SIG-M5 (cell line): Measurements from ENCODE around the gene ZNF213.
"Not testable (repeated sequence)": the region's sequence is repeated elsewhere in the genome, so short reads cannot be mapped to it uniquely, and the experiment has no call there.

ENCODE experiments used
- DNase-seq: peaks from one replicate; lab custom pipeline; 2025; lab: John Stamatoyannopoulos, UW

Gene ZNF213

DNA sequence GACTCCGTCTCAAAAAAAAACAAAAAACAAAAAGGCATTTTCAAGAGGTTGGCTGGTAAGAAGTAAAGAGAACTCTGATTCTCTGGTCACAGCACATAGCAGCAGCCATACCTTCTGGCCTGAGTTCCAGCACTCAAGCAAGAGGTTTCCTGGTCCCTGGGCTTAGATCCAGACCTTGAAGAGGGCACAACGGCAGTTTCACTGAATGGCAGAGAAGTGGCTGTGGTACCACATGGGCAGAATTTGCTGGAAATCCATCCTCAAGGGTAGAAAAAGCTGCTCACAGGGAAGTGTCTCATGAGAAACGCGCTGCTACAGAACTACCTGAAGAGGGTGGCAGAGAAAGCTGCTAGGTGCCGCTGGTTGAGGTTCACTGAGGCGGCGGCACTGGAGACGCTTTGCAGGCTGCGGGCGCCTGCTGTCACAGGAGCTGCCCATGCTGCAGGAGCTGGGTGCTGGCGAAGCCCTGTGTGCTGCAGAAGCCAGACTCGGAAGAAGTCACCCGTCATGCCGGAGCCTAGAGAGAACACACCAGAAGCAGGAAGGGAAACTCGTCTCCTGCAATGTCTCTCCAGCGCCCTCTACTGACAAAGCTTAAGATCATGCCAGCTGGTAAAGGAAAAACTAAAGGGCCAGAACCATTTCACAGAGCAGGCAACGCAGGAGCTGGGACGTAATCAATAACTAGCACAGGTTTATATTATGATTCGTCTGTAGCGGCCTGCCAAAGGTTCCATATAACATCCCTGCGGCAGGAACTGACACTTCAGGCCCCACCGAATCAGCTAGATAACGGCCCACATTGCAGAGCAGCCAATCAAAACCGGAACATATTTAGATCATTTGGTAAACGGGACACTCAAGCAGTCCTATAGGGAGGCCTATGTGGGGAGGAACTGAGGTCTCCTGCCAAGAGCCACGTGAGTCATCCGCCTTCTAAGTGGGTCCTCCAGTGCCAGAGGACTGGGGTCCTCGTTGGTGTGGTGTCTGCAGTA lies 5.4 kb upstream of the ZNF213 start:
- DNase-seq = peak; percentile 61

DNA sequence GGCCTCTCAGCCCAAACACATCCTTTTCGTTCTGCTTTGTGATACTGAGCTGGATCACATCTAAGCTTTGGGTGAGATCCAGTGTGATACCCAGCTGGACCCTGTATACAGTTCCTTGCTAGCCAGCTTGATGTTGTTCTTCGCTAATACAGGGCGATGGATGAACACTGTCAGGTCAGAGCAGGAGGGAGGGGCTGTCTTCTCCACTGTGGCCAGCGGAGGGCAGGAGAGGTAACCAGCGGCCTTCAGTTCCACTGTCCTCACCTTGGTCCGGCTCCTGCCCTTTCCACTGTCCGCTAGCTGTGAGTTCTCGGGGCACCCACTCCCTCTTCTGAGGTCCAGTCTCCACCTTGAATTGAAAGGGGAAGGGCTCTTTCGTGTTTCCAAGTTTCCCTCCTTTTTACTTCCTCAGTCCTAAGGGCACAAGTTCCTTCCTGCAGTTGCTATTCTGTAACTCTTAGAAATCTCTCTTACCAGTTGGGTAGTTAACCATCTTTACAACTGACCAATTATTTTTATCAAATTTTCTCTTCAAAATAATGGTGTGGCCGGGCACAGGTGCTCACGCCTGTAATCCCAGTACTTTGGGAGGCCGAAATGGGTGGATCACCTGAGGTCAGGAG lies 3.0 kb upstream of the ZNF213 start:
- DNase-seq = no peak

GRCh38 chr16:3133844-3134243 lies 985 bp upstream of the ZNF213 start:
- no peak for DNase-seq

GRCh38 chr16:3135126-3135715 lies 392 bp downstream of the ZNF213 start:
- DNase-seq = no peak

GRCh38 chr16:3137267-3137666 lies 2.4 kb downstream of the ZNF213 start:
- DNase-seq = no peak

GRCh38 chr16:3138342-3138741 lies 3.5 kb downstream of the ZNF213 start:
- DNase-seq = no peak

DNA sequence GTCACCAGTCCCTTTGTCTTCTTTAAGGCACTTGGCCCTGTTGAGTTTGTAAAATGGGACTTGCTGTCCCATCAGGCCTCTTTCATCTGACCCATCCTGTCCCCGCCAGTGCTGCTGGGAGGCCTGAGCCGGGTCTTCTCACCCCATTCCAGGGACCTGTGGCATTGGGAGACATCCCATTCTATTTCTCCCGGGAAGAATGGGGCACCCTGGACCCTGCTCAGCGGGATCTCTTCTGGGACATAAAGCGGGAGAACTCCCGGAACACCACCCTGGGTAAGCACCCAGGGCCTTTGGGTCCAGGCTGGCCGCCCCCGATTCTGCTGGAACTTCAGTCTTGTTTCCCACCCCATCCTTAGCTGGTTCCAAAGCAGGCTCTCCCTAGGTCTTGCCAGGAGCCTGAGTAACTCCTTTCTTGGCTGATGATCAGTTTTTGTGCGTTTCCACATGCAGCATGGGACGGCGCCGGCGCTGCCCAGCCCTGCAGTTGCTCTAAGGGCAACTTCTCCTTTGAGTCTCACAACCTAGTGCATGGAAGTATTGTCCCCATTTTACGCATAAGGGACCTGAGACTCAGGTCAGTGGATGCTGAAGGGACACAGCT lies 4.1 kb downstream of the ZNF213 start:
- no peak for DNase-seq

GRCh38 chr16:3139561-3139960 lies 4.7 kb downstream of the ZNF213 start:
- DNase-seq = not testable (repeated sequence)

- DNase-seq = no peak
These were observed 6.0 kb downstream of the ZNF213 start for GRCh38 chr16:3140603-3141427.

- DNase-seq = no peak
These were observed 7.0 kb downstream of the ZNF213 start for GRCh38 chr16:3141781-3142311.

- DNase-seq = no peak
These were observed 7.5 kb downstream of the ZNF213 start for GRCh38 chr16:3142327-3142726.

GRCh38 chr16:3142770-3143169 lies 7.9 kb downstream of the ZNF213 start:
- no peak for DNase-seq

- no peak for DNase-seq
These were observed 8.4 kb downstream of the ZNF213 start for GRCh38 chr16:3143189-3143588.

DNA sequence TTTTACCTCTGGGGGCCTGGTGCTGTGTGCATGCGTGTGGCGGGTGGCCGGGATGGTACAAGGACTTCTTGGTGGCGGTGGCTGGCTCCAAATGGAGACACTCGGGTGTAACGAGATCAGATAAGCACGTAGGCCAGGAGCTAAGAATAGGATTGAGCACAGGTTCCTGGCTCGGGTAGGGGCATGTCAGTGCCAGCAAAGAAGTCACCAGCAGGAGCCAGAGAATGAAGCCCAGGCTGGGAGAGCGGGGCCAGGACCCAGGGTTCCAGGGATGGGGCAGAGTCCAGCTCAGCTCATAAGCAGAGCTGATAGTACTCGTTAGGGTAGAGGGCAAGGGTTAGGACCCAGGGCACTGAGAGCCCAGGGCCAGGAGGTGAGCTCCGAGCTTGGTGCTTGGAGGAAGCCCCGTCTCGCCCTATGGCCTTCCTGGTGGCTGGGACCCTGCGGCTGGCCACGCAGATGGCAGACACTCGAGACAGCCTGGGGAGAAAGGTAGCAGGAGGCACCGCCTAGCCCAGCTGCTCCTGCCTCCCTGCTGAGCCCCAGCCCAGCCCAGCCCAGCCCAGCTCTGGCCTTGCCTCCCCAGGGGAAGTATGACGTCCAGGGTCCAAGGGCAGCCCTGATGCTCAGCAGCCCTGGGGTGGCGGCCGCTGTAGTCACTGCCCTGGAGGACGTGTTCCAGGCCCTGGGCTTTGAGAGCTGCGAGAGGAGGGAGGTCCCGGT lies 8.9 kb downstream of the ZNF213 start:
- DNase-seq = no peak

DNA sequence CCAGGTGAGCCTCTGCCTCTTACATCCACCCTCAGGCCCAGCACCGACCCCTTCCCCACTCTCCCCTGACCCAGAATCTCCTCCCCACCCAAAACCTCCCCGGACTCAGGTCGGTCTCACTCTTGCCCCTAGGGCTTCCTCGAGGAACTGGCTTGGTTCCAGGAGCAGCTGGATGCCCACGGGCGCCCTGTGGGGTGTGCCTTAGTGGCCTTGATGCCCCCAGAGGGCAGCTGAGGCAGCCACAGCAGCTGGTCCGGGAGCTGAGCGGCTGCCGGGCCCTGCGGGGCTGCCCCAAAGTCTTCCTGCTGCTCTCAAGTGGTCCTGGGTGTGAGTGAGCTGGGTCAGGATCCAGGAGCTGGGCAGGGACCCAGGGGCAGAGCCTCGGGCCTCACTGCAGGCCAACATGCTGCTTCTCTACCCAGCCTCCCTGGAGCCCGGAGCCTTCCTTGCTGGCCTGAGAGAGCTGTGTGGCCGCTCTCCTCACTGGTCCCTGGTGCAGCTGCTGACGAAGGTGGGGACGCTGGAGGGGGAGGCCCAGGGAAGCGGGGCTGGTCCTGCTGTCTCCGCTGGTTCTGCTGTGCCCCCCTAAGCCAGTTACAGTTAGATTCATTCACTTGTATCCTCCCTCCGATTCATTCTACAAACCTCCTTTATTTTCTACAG lies 9.6 kb downstream of the ZNF213 start:
- DNase-seq = no peak

- no peak for DNase-seq
These were observed 10.3 kb downstream of the ZNF213 start for GRCh38 chr16:3145151-3145550.

DNA sequence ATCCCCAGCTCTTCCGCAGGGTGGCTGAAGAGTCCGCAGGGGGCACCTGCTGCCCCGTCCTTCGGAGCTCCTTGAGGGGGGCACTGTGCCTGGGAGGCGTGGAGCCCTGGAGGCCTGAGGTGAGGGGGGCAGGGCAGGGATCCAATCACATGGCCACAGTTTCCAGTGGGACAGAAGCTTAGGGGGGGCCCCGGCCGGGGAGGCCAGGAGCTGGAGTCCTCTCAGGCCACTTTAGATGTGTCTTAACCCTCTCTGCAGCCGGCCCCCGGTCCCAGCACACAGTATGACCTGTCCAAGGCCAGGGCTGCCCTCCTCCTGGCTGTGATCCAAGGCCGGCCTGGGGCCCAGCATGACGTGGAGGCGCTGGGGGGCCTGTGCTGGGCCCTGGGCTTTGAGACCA lies 10.8 kb downstream of the ZNF213 start:
- DNase-seq = no peak

DNA sequence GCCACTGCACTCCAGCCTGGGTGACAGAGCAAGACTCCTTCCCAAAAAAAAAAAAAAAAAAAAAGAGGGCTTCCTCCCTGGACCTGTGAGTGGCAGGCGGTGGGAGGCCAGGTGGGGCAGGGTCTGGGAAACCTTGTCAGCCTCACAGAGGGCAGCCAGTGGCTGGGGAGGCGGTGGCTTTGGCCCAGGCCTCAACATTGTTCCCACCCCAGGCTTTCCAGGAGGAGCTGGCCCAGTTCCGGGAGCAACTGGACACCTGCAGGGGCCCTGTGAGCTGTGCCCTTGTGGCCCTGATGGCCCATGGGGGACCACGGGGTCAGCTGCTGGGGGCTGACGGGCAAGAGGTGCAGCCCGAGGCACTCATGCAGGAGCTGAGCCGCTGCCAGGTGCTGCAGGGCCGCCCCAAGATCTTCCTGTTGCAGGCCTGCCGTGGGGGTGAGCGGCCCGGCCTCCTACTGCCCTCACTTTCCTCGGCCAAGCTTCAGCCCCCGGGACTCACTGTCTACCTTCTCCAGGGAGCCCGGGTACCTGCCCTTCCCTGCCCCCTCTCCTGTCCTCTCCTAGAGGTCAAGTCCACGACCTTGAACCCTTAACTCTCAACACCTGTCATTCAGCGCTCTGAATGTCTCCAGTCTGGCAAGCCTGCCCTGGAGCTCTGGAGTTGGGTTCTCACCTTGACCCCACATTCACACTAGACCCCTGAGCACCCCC lies 12.4 kb downstream of the ZNF213 start:
- DNase-seq = no peak

DNA sequence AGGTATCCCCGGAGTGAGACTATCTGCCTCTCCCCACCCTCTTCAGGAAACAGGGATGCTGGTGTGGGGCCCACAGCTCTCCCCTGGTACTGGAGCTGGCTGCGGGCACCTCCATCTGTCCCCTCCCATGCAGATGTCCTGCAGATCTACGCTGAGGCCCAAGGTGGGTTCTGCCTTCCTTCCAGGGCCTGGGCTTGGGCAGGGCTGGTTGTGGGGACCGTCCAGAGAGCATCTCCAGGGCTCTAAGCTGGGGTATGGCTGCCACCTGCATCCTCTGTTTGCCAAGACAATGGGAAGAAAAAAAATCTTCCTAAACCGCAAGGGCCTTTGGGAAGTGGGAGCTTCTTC lies 12.9 kb downstream of the ZNF213 start:
- no peak for DNase-seq
